H54 (cell line): Measurements from ENCODE around the gene MRPL23.

ENCODE experiments used
- DNase-seq: peaks from one replicate; pipeline ENCODE4 v3.0.0; 2011; ENCODE audit warnings: low spot score, mixed read lengths; ENCODE audit not compliant: insufficient read length
- FAIRE-seq: peaks from 3 replicates; lab custom pipeline; 2011; peaks lifted over from hg19 to GRCh38; lab: Jason Lieb, UNC
- POLR2A ChIP-seq: IDR thresholded peaks from 2 replicates; pipeline ENCODE4 v1.6.1; 2011; ENCODE audit warnings: low read depth, mild to moderate bottlenecking, low read length

MRPL23 gene

DNA sequence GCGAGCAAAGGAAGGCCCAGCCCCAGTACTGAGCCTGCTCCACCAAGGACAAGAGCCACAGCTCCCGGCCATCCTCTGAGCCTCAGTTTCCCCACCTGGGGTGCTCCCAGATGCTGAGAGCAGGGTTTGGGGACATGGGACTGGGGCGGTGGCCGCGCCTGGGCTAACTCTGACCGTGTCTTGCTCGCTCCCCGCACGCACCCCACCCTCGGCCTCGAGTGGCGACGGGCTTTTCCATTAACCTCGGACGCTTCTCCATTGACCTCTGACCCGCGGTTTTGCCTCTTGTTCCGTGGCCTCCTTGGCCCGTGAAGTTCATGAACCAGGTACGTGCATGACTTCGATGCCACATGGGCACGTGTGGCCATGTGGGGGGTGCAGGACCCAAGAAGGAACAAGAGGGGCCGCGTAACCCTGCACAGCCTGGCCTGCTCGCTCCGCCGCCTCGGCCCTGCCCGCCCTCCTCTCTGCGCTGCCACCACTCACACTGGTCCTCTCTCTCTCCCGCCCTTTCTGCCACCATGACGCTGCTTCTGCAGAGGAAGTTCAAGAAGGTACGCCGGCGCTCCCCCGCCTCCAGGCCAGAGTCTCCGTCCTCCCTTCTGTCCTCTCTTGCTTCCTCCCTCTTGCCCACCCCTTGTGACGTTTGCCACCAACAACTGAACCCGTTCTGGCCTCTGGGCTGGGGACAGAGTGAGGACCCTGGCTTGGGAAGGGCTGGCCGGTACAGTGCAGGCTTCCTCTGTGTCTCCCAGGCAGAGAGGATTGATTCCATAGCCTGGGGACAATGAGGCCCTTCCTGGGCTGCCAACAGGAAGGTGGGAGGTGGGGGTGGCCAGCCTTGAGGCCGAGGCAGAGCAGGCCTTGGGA lies 20.7 kb upstream of the MRPL23 start:
- no peak for TF ChIP-seq POLR2A
- DNase-seq (no peak), FAIRE-seq (no peak)

DNA sequence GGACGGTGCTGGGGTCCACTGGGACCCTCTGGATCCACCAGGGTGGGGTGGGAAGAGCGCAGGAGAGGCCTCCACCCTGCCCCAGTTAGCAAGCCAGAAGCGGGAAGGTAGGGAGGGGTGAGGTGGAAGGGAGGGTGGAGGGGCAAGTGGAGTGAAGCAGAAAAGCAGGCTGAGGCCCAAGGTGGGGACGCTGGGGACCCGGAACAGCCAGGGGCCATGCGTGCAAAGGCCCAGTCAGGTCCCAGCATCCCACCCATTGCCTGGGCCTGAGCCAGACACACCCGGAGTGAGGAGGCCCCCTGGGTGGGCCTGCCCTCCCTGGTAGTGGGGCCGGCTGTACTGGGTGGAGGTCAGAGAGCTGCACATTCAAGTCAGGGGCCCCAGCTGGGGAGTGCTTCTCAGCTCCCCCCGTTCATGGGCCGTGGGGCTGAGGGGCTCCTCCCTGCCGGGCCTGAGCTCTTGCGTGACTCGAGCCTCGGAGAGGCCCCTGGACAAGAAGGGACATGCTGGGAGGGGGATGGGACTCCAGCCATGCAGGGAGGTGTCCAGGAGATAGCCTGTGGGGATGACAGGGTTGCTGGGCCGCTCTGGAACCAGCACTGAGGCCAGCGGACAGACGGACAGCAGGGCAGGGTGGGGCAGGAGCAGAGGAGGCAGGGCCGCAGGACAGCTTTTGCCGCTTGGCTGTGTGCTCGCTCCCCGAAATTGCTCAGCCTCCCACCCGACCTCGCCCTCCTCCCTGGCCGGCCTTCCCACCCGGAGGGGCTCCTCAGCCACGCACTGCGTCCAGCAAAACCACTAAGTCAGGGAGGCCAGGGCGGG lies 19.9 kb upstream of the MRPL23 start:
- DNase-seq (no peak), FAIRE-seq (no peak)
- no peak for TF ChIP-seq POLR2A

- no peak for DNase-seq
- TF ChIP-seq POLR2A: no peak
- FAIRE-seq: no peak
Measured at GRCh38 chr11:1927848-1928469, 19.2 kb upstream of the MRPL23 start.

DNA sequence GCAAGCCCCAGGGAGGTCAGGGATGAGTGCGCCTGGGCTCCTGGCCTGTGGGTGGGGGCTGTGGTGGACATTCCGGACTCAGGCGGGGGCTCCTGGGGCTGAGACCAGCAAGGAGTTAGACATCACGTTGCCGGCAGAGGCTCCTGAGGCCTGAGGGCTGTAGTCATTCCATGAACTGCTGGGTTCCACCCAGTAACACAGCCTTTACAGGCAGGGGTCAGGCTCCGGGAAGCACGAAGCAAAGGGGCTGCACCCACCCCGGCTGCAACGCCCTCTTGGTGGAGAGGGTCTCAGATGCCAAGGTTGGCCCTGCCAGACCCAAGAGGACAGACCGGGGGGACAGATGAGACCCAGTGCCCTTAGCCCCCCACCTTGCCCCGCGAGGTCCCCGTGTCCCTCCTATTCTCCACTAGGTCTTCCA lies 18.7 kb upstream of the MRPL23 start:
- FAIRE-seq: no peak

DNA sequence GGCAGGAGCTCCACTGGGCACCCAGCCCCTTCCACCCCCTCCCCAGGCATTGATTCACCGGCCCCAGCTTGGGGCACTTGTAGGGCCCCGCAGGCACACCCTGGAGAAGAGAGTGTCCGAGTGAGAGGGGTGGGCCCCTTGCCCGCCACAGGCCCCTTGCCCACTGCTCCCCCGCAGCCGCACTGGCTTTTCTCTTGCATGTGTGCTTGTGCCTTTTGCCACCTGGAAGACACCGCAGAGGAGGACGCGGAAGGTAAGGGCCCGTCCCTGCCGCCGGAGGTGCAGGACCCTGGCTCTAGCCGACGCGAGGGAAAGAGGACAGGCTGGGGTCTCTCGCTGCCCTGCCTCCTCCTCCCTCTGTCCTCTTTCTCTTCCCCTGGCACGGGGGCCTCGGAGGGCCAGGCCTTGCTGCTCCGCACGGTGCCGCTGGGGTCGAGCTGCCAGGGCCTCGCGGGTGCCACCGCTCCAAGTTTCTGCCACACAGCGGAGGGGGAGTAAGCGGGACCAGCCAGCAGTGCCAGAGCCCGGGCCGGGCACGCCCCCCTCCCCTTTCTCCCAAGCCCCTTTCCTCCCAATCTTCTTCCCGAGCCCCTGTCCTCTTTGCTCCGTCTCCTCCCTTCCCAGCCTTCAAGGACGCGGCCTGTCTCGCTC lies 18.1 kb upstream of the MRPL23 start:
- no peak for TF ChIP-seq POLR2A
- no peak for DNase-seq
- no peak for FAIRE-seq

More for the DNA sequence above, 18.7 kb upstream of the MRPL23 start:
- no peak for DNase-seq
- no peak for TF ChIP-seq POLR2A

DNA sequence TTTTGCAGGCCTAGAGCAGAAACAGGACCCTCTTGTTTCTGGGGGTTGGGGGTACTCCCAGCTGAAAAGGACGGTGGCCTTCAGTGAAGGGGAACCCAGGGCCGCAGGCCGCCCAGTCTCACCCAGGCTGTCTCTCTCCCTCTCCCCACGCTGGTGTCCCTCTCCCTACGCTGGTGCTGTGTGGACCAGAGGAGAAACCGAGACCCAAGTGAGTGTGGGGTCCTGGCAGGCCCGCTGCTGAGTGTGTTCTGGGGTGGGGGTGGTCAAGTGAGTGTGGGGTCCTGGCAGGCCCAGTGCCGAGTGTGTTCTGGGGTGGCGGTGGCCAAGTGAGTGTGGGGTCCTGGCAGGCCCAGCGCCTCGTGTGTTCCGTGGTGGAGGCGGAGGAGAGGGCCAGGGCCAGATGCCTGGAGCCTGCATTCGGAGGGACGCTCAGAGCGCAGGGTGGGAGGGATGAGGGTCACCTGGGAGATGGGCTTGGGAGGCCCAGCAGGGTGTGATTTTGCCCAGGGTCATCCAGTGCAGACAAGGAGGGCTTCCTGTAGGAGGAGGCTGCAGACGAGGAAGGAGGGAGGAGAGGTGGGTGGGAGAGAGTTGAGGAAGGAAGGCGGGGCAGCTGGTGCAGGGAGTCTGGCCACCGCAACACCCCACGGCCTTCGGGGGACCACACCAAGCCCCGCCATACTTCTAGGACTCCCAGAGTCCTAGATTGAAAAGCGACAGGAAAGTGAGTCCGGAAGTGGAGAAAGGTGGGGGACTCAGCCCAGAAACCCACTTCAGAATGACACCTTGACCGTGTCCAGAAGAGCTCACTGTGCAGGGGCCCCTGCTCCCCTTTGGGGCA lies 17.3 kb upstream of the MRPL23 start:
- DNase-seq (no peak), FAIRE-seq (no peak)

DNA sequence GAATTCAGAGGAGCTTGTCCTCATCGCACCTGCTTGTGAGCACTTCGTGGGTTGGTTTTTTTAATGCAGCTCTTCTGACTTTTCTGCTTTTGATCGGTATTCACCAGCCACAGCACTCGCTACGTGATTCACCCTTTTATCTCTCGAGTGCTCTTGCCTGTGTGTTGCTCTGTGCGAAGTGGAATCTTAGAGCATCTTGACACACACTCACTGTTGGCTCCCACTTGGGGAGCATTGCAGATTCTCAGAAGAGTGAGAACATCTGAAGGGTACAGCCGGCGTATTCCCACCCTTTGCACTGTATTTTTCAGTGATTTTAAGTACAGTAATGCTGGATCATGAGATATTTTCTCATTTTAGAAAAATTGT lies 16.7 kb upstream of the MRPL23 start:
- DNase-seq (no peak), FAIRE-seq (no peak)
- TF ChIP-seq POLR2A: no peak

More for the DNA sequence above, 17.3 kb upstream of the MRPL23 start:
- no peak for TF ChIP-seq POLR2A

- TF ChIP-seq POLR2A: no peak
- FAIRE-seq (no peak), DNase-seq (no peak)
Measured at GRCh38 chr11:1931341-1932104, 15.6 kb upstream of the MRPL23 start.

- DNase-seq (no peak), FAIRE-seq (no peak)
- TF ChIP-seq POLR2A: no peak
Measured at GRCh38 chr11:1932105-1932480, 15.0 kb upstream of the MRPL23 start.

- TF ChIP-seq POLR2A: no peak
- DNase-seq (no peak), FAIRE-seq (no peak)
Measured at GRCh38 chr11:1932681-1933080, 14.5 kb upstream of the MRPL23 start.

DNA sequence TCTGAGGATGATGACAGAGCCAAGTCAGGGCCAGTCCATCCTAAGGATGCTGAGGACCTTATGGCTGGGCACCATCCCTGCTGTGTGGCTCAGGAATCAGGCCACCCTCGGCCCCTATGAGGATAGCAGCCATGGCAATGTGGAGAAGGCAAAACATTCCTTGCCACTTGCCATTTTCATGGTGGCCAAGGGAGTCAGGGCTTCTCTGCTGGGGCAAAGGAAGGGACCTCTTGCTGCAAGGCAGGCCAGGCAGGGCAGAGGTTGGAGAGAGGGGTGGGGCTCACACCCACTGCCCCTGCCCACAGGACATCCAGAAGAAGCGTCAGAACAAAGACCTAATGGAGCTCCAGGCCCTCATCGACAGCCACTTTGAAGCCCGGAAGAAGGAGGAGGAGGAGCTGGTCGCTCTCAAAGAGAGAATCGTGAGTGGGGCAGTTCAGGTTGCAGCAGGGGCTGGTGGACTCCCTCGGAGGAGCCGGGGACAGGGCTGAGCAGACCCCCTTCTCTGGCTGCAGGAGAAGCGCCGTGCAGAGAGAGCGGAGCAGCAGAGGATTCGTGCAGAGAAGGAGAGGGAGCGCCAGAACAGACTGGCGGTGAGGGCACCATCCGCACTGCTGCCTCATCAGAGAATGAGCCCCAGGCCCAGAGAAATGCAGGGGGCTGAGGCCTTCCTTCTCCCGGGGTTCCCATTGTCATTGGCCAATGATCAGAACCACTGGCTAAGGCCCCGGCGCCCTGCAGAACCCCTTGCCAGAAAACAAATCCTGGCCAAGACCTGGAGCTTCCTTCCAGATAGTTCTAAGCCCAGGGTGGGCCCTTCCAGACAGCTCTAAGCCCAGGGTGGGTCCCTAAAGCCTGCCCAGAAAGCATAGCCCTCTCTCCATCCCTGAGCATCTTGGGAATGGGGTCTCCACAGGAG lies 13.5 kb upstream of the MRPL23 start:
- no peak for TF ChIP-seq POLR2A
- no peak for DNase-seq
- no peak for FAIRE-seq
